GM19324 (cell line): ENCODE data around the gene AUTS2.
"Not testable (repeated sequence)": the region's sequence is repeated elsewhere in the genome, so short reads cannot be mapped to it uniquely, and the experiment has no call there.

ENCODE experiments used
- ATAC-seq: cut with Tn5 transposase; IDR thresholded peaks from one replicate; pipeline ENCODE4 v1.9.1; 2021; ENCODE audit warnings: mild to moderate bottlenecking, moderate library complexity; ENCODE audit not compliant: unreplicated experiment, low FRiP score

The AUTS2 gene

GRCh38 chr7:70789481-70790214 is 1191.4 kb downstream of the AUTS2 start:
- ATAC-seq: no peak

- ATAC-seq: no peak
These were observed 1192.2 kb downstream of the AUTS2 start for GRCh38 chr7:70790215-70791073.

GRCh38 chr7:70791341-70791740 is 1193.1 kb downstream of the AUTS2 start:
- ATAC-seq: no peak

- no peak for ATAC-seq
These were observed 1194.8 kb downstream of the AUTS2 start for GRCh38 chr7:70793060-70793459.

GRCh38 chr7:70793821-70794220 is 1195.5 kb downstream of the AUTS2 start:
- no peak for ATAC-seq

GRCh38 chr7:70794962-70795361 is 1196.7 kb downstream of the AUTS2 start:
- ATAC-seq: no peak

GRCh38 chr7:70795948-70796347 is 1197.7 kb downstream of the AUTS2 start:
- no peak for ATAC-seq

- no peak for ATAC-seq
These were observed 1198.8 kb downstream of the AUTS2 start for GRCh38 chr7:70797109-70797514.

GRCh38 chr7:70799841-70800405 is 1201.6 kb downstream of the AUTS2 start:
- no peak for ATAC-seq

- no peak for ATAC-seq
These were observed 1207.1 kb downstream of the AUTS2 start for GRCh38 chr7:70805360-70805759.

- ATAC-seq: no peak
These were observed 1209.4 kb downstream of the AUTS2 start for GRCh38 chr7:70807650-70808049.

GRCh38 chr7:70808876-70809275 is 1210.6 kb downstream of the AUTS2 start:
- ATAC-seq: no peak

- no peak for ATAC-seq
These were observed 1212.4 kb downstream of the AUTS2 start for GRCh38 chr7:70810558-70811139.

- no peak for ATAC-seq
These were observed 1214.2 kb downstream of the AUTS2 start for GRCh38 chr7:70812511-70812910.

- ATAC-seq: not testable (repeated sequence)
These were observed 1224.2 kb downstream of the AUTS2 start for GRCh38 chr7:70822490-70822889.

- ATAC-seq: no peak
These were observed 1231.2 kb downstream of the AUTS2 start for GRCh38 chr7:70829221-70830059.

- no peak for ATAC-seq
These were observed 1231.8 kb downstream of the AUTS2 start for GRCh38 chr7:70830060-70830395.

GRCh38 chr7:70830426-70830825 is 1232.2 kb downstream of the AUTS2 start:
- no peak for ATAC-seq

- ATAC-seq: no peak
These were observed 1235.5 kb downstream of the AUTS2 start for GRCh38 chr7:70833726-70834125.

GRCh38 chr7:70834424-70834823 is 1236.1 kb downstream of the AUTS2 start:
- no peak for ATAC-seq
